ENCODE results near the gene FMN2. TPM values are rescaled to one million over a fixed set of nuclear protein-coding genes. Genes with fewer than 3 reads are reported as not detected.

The FMN2 gene
- total RNA-seq, 2 experiments from 2014 or later, result not detected

DNA sequence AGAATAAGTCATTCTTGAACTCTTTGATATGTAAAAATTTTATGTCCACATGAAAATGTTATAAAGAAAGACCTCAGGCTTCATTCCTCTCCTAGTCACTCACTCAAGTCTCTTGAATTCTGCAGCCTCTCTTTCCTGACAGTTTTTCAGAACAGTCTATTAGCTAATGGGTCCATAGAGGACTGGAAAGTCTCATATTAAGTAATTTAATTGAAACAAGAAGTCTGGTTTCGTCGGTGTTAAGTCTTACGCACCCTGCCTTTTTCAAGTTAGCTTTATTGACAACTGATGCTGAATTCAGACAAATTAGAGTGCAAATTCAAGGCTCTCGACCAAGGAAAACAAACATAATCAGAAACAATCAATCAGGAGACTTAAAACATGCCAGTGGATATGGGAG is 414.5 kb downstream of the FMN2 start:
- ChIA-PET CTCF (no interaction called here), POLR2A (no interaction called here)

DNA sequence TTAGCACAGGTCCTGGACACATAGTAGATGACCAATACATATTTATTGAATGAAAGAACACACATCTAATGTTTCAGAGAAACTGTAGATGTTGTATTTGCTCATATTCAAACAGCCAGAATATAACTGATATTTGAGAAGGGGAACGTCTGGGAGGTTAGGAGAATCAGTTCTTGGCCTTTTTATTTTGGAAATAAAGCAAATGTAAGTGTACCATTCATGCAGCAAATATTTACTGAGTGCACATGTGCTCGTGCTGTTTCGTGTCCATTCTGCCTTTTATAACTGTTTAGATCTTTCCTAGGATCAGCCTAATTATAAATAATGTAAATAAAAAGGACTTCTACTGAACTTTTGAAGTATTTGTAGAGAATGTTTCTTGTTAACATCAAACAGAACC is 416.5 kb downstream of the FMN2 start:
- CTCF ChIA-PET, result no interaction called here
- POLR2A ChIA-PET, result no interaction called here

GRCh38 chr1:240508950-240509349 is 417.3 kb downstream of the FMN2 start:
- ChIA-PET POLR2A (no interaction called here), CTCF (no interaction called here)

DNA sequence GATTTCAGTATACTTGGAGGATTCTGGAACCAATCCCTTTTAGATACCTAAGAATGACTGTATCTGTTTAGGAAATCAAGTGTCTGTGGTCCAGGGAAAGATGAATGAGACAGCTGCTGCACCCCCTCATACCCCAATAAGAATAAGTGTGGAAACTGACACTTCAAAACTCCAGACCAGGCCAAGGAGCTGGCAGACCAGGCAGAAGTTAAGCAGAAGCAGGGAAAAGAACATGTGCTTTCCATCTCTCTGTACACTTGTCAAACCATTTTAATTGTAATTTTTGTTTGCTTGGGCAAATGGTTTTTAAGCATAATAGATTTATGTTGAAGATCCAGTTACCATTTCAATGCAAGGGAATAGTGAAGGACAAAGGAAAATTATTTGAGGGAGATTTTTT is 420.1 kb downstream of the FMN2 start:
- ChIA-PET POLR2A (no interaction called here), CTCF (no interaction called here)

DNA sequence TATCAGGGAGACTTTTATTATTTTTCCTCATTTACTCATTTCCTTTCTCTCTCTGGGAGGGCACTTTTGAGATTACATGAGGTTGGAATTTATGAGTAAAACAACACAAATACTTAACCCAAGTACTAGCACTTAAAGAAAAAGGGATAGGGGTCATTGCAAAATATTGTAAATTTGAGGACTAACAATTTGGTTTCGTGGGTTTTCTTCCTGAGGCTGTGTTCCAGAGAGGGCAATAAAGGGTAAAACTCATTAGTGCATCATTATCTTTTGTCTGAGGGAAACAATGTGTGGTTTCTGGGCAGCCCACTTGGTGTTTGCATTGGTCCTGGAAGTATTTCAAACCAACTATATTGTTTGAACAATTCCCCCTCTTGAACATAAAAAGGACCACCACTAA is 423.8 kb downstream of the FMN2 start:
- ChIA-PET CTCF (no interaction called here), POLR2A (no interaction called here)

GRCh38 chr1:240516069-240516468 is 424.4 kb downstream of the FMN2 start:
- CTCF ChIA-PET, result no interaction called here
- POLR2A ChIA-PET, result no interaction called here

DNA sequence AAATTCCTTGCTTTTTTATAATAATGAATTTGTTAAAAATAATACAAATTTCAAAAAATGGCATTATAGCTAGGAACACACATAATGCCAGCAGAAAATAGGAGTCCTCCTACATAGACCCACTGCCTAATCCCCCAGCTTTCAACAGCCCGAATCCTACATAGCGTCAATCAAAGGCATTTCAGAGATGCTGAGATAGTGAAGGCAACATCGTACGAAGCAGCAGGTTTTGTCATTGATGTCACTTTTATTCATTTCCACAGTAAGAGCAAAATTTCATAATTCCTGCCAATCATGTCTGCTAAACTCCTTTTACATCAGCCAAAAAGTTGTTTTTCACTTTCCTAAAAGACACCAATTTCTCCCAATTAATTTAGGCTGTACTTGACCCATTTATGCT is 426.2 kb downstream of the FMN2 start:
- ChIA-PET POLR2A (no interaction called here), CTCF (no interaction called here)

- ChIA-PET POLR2A (no interaction called here), CTCF (no interaction called here)
These were observed 430.6 kb downstream of the FMN2 start for GRCh38 chr1:240522122-240522822.

- POLR2A ChIA-PET, result no interaction called here
- CTCF ChIA-PET, result no interaction called here
These were observed 432.8 kb downstream of the FMN2 start for GRCh38 chr1:240524356-240525069.
